Endothelial cell of umbilical vein (primary cell): ENCODE results near the gene PTPRD. TPM values are rescaled to one million over a fixed set of nuclear protein-coding genes. Genes with fewer than 3 reads are reported as not detected.

Experiments
- BruUV-seq: library from RNA; stranded (reverse); fragments of 400-500 nt; replicated peaks from 2 replicates; lab custom pipeline; 2021; lab: Mats Ljungman, UMichigan
- CTCF ChIA-PET: fragments of 300-600, 350-600 bp; sonication (Branson Sonifier 250); formaldehyde crosslinking; loops from one replicate; lab custom pipeline; 2021; ENCODE audit warnings: antibody characterized with exemption, inconsistent platforms; lab: Charles Lee
- POLR2A ChIA-PET: fragments of 300-600, 350-600 bp; sonication (Branson Sonifier 250); formaldehyde crosslinking; loops from one replicate; lab custom pipeline; 2021; ENCODE audit warnings: antibody characterized with exemption, inconsistent platforms; lab: Charles Lee
- DNase-seq: peaks from one replicate; pipeline ENCODE4 v3.0.0-alpha.2; 2011; ENCODE audit warnings: low read depth, low spot score
- FAIRE-seq: peaks from 2 replicates; lab custom pipeline; 2011; peaks lifted over from hg19 to GRCh38; lab: Jason Lieb, UNC
- H2AFZ ChIP-seq: 2 replicates; pipeline ENCODE4 v1.6.0; 2012; ENCODE audit warnings: low read depth, low read length, control low read depth, inconsistent platforms
- H3K27ac ChIP-seq: 2 replicates; pipeline ENCODE4 v1.5.1; 2011; ENCODE audit warnings: low read depth, mild to moderate bottlenecking, control low read depth, low read length, moderate library complexity; ENCODE audit not compliant: insufficient read depth
- H3K27me3 ChIP-seq, 2 experiments: 2 replicates each; pipeline versions ENCODE4 v1.6.0 to v1.6.1; 2011; ENCODE audit warnings: low read length in 2 of 2, mixed read lengths in 1 of 2; ENCODE audit not compliant: control insufficient read depth in 2 of 2, insufficient read depth in 2 of 2
- H3K36me3 ChIP-seq, 2 experiments: 2 replicates in 1 of 2; 3 replicates in 1 of 2; pipeline ENCODE4 v1.5.1; 2011; ENCODE audit warnings: low read length in 2 of 2, mild to moderate bottlenecking in 1 of 2, moderate library complexity in 1 of 2; ENCODE audit not compliant: control insufficient read depth in 2 of 2, insufficient read depth in 2 of 2; ENCODE audit errors: extremely low read depth in 1 of 2
- H3K4me1 ChIP-seq: 3 replicates; pipeline ENCODE4 v1.5.1; 2011; ENCODE audit warnings: mild to moderate bottlenecking, low read length; ENCODE audit not compliant: control insufficient read depth, insufficient read depth; ENCODE audit errors: extremely low read depth
- H3K4me2 ChIP-seq: 2 replicates; pipeline ENCODE4 v1.6.1; 2011; ENCODE audit warnings: low read length, control low read depth, mixed read lengths; ENCODE audit not compliant: insufficient read depth
- H3K4me3 ChIP-seq, 3 experiments: fragments of 200-600 bp in 1 of 3; sonication (generic), shearing (Covaris generic) in 1 of 3; replicated peaks in 1 of 3; 2 replicates each; pipeline ENCODE4 v1.5.1; 2011 to 2016; ENCODE audit warnings: control low read depth in 3 of 3, low read length in 3 of 3, mild to moderate bottlenecking in 2 of 3, inconsistent platforms in 1 of 3, low read depth in 1 of 3, moderate library complexity in 1 of 3; ENCODE audit not compliant: insufficient read depth in 1 of 3
- H3K79me2 ChIP-seq: 2 replicates; pipeline ENCODE4 v1.6.0; 2012; ENCODE audit warnings: low read length, inconsistent platforms; ENCODE audit not compliant: control insufficient read depth, insufficient read depth
- H3K9ac ChIP-seq: replicated peaks from 2 replicates; pipeline ENCODE3; 2011; ENCODE audit warnings: low read length, control low read depth; ENCODE audit not compliant: insufficient read depth; ENCODE audit errors: extremely low read depth
- H3K9me1 ChIP-seq: replicated peaks from 3 replicates; pipeline ENCODE4 v1.6.0; 2011; ENCODE audit warnings: mild to moderate bottlenecking, low read length; ENCODE audit not compliant: control insufficient read depth, insufficient read depth; ENCODE audit errors: extremely low read depth
- H3K9me3 ChIP-seq: replicated peaks from 2 replicates; pipeline ENCODE4 v1.5.1; 2012; ENCODE audit warnings: low read length, inconsistent platforms; ENCODE audit not compliant: control insufficient read depth, insufficient read depth
- H4K20me1 ChIP-seq: replicated peaks from 2 replicates; pipeline ENCODE3; 2011; ENCODE audit warnings: mild to moderate bottlenecking, low read length; ENCODE audit not compliant: control insufficient read depth, insufficient read depth; ENCODE audit errors: extremely low read depth
- EZH2 ChIP-seq: IDR thresholded peaks from 2 replicates; pipeline ENCODE4 v1.6.1; 2012; ENCODE audit warnings: borderline replicate concordance, low read depth, mild to moderate bottlenecking, moderate library complexity, low read length, inconsistent platforms; ENCODE audit not compliant: severe bottlenecking
- FOS ChIP-seq: IDR thresholded peaks from 2 replicates; pipeline ENCODE4 v1.6.1; 2011; ENCODE audit warnings: mild to moderate bottlenecking, low read length, moderate library complexity, borderline replicate concordance; ENCODE audit not compliant: insufficient read depth
- GATA2 ChIP-seq: IDR thresholded peaks from 2 replicates; pipeline ENCODE4 v1.7.0; 2011; ENCODE audit warnings: low read depth, mild to moderate bottlenecking, moderate library complexity, mixed read lengths, low read length; ENCODE audit not compliant: insufficient read length, insufficient read depth
- JUN ChIP-seq: IDR thresholded peaks from 2 replicates; pipeline ENCODE4 v1.6.1; 2011; ENCODE audit warnings: borderline replicate concordance, low read depth; ENCODE audit not compliant: insufficient read length, insufficient read depth
- MYC ChIP-seq: IDR thresholded peaks from one replicate; pipeline ENCODE4 v1.6.1; 2011; ENCODE audit warnings: mild to moderate bottlenecking, low read depth, low read length
- POLR2A ChIP-seq: IDR thresholded peaks from 2 replicates; pipeline ENCODE4 v1.6.1; 2012; ENCODE audit warnings: low read depth, mild to moderate bottlenecking, control low read depth, low read length
- POLR2AphosphoS5 ChIP-seq: IDR thresholded peaks from 2 replicates; pipeline ENCODE4 v1.6.1; 2012; ENCODE audit warnings: low read depth, mild to moderate bottlenecking, control low read depth, low read length, moderate library complexity; ENCODE audit not compliant: insufficient read depth
- dilution Hi-C: fragments of 300-500 bp; cut with MboI; formaldehyde crosslinking; loops from one replicate; pipeline ENCODE4 v1.15.0; 2019; ENCODE audit warnings: low sequenced_read_pairs; ENCODE audit not compliant: extremely low pct_ligation_motif_present
- intact Hi-C: fragments of 100-400 bp; cut with micrococcal nuclease; formaldehyde crosslinking; loops from one replicate; pipeline ENCODE4 v1.10.0; 2022
- polyA plus RNA-seq, 4 experiments: library from polyadenylated mRNA; depleted of rRNA in 3 of 4; stranded (reverse) in 3 of 4; unstranded in 1 of 4; fragments of >200 nt; gene quantifications; 2 replicates each; pipeline versions ENCODE4 v1.2.1 to v1.2.3, GENCODE V29; 2011 to 2012; ENCODE audit warnings: missing spikeins in 1 of 4
- total RNA-seq: library from RNA; stranded (reverse); gene quantifications from 2 replicates; pipeline ENCODE4 v1.2.3, GENCODE V29; 2021
- TF ChIP-seq, protein P1 (sequence below): IDR thresholded peaks from 2 replicates; pipeline ENCODE4 v1.6.1; 2011; ENCODE audit not compliant: insufficient read depth, insufficient read length
- TF ChIP-seq, protein P2 (sequence below), 2 donors: IDR thresholded peaks; 1 replicate in 1 of 2; 2 replicates in 1 of 2; pipeline ENCODE4 v1.5.1; 2011; ENCODE audit warnings: low read length in 2 of 2, mild to moderate bottlenecking in 2 of 2, moderate library complexity in 2 of 2, control low read depth in 1 of 2, inconsistent platforms in 1 of 2, low read depth in 1 of 2; ENCODE audit not compliant: insufficient read depth in 1 of 2; ENCODE audit errors: extremely low read depth in 1 of 2

Gene PTPRD
- total and polyA plus RNA-seq, 2 donors (not counting 3 experiments of a cell fraction or from before 2014, with no cell fraction given), result 5.5 to 5.7 TPM

DNA sequence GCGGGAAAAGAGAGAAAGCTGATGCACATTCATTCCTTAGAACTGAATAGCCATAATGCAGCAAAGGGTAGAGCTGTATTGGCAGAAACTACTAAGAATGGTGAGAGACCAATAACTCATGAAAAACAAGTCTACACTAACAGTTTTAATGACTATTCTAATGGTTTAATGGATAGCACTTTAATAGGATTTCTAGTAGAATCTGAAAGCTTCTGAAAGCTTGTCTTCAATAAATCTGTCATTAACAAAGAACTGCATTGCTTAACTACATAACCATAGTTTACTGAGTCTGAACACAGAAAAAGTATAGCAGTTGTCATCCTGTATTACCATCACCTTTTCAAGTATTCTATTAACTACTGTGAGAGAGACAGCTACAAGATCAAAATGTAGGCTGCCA lies 2195.5 kb downstream of the PTPRD start:
- Histone ChIP-seq H3K4me2 (no peak overlapping the region), H3K4me1 (no peaks in the 10 kb centered on the region), H3K4me3 (no peak overlapping the region), H3K36me3 (no peaks in the 10 kb centered on the region), H2AFZ (no peak overlapping the region), H3K9me3 (no peaks in the 10 kb centered on the region), H4K20me1 (no peaks in the 10 kb centered on the region), H3K9me1 (no peaks in the 10 kb centered on the region), H3K79me2 (no peaks in the 10 kb centered on the region), H3K9ac (no peak overlapping the region), H3K27ac (no peak overlapping the region), H3K27me3 (no peaks in the 10 kb centered on the region)
- dilution Hi-C loops, result no loop called here
- no peak for TF ChIP-seq POLR2A
- TF ChIP-seq POLR2AphosphoS5, result no peak
- TF ChIP-seq MYC, result no peak
- TF ChIP-seq, protein P1, sequence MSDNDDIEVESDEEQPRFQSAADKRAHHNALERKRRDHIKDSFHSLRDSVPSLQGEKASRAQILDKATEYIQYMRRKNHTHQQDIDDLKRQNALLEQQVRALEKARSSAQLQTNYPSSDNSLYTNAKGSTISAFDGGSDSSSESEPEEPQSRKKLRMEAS, result no peak
- TF ChIP-seq JUN, result no peak
- TF ChIP-seq FOS, result no peak
- TF ChIP-seq, protein P2, sequence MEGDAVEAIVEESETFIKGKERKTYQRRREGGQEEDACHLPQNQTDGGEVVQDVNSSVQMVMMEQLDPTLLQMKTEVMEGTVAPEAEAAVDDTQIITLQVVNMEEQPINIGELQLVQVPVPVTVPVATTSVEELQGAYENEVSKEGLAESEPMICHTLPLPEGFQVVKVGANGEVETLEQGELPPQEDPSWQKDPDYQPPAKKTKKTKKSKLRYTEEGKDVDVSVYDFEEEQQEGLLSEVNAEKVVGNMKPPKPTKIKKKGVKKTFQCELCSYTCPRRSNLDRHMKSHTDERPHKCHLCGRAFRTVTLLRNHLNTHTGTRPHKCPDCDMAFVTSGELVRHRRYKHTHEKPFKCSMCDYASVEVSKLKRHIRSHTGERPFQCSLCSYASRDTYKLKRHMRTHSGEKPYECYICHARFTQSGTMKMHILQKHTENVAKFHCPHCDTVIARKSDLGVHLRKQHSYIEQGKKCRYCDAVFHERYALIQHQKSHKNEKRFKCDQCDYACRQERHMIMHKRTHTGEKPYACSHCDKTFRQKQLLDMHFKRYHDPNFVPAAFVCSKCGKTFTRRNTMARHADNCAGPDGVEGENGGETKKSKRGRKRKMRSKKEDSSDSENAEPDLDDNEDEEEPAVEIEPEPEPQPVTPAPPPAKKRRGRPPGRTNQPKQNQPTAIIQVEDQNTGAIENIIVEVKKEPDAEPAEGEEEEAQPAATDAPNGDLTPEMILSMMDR (IDR thresholded peaks at IDR 0.05; ENCODE audit: extremely low read depth in 1 of 2, insufficient read depth in 1 of 2, low read depth in 1 of 2, low read length in 2 of 2), result no peak
- no peak for TF ChIP-seq EZH2
- no peak for TF ChIP-seq GATA2
- intact Hi-C loops, result no loop called here
- BruUV-seq, result no TSS peak
- FAIRE-seq (no peak), DNase-seq (no peak)
- ChIA-PET POLR2A (no interaction called here), CTCF (interaction anchor here (0.6 to 2.0 kb wide), 2 partner anchors 9 to 14 kb away, joined by 3 to 7 read pairs; no protein-coding TSS in a partner anchor)
